Upper lobe of left lung (tissue), 6 donors: ENCODE data around the gene ADAMTS10. TPM values are rescaled to one million over a fixed set of nuclear protein-coding genes. Genes with fewer than 3 reads are reported as not detected.
A peak's percentile ranks its signal among the peaks of the same experiment; 100 is the strongest.
"Not testable (repeated sequence)": the region's sequence is repeated elsewhere in the genome, so short reads cannot be mapped to it uniquely, and the experiment has no call there.

Source experiments
- ATAC-seq, 2 donors: fragments of 200-7000 bp; cut with Tn5 transposase; one replicate each; pipeline ENCODE4 v1.9.1; 2022; ENCODE audit warnings: mild to moderate bottlenecking in 2 of 2, moderate library complexity in 2 of 2; ENCODE audit not compliant: low FRiP score in 2 of 2
- DNase-seq, 2 donors: peaks; one replicate each; pipeline ENCODE4 v3.0.0-alpha.2; 2019 to 2020
- H3K27ac ChIP-seq, 4 donors: fragments of 200-600 bp; sonication (generic); one replicate each; pipeline ENCODE4 v1.5.1; 2016 to 2019
- H3K27me3 ChIP-seq, 4 donors: fragments of 200-600 bp; sonication (generic); one replicate each; pipeline ENCODE4 v1.5.1; 2017 to 2019
- H3K36me3 ChIP-seq, 4 donors: fragments of 200-600 bp; sonication (generic); one replicate each; pipeline ENCODE4 v1.5.1; 2016 to 2019
- H3K4me1 ChIP-seq, 4 donors: fragments of 200-600 bp; sonication (generic); one replicate each; pipeline ENCODE4 v1.5.1; 2018 to 2019
- H3K4me3 ChIP-seq, 4 donors: fragments of 200-600 bp; sonication (generic); one replicate each; pipeline ENCODE4 v1.5.1; 2017 to 2019; ENCODE audit warnings: mild to moderate bottlenecking in 2 of 4, moderate library complexity in 1 of 4
- H3K9me3 ChIP-seq, 4 donors: fragments of 200-600 bp; sonication (generic); one replicate each; pipeline ENCODE4 v1.5.1; 2018 to 2019
- CTCF ChIP-seq, 6 experiments: fragments of 450-650 bp in 4 of 6; fragments of 200-600 bp in 2 of 6; sonication (generic) in 2 of 6; IDR thresholded peaks; one replicate each; pipeline ENCODE4 v1.5.1; 2016 to 2019; ENCODE audit warnings: antibody characterized with exemption in 6 of 6
- EP300 ChIP-seq, 4 donors: sonication (generic); formaldehyde crosslinking; IDR thresholded peaks; one replicate each; pipeline ENCODE4 v1.5.1; 2017; ENCODE audit warnings: antibody characterized with exemption in 4 of 4, control low read depth in 2 of 4
- POLR2A ChIP-seq, 4 donors: fragments of 450-650 bp; IDR thresholded peaks; one replicate each; pipeline ENCODE4 v1.5.1; 2016 to 2017; ENCODE audit warnings: antibody characterized with exemption in 4 of 4, mild to moderate bottlenecking in 2 of 4
- POLR2AphosphoS5 ChIP-seq, 2 donors: sonication (generic); formaldehyde crosslinking; IDR thresholded peaks; one replicate each; pipeline ENCODE4 v1.5.1; 2017; ENCODE audit warnings: antibody characterized with exemption in 2 of 2
- WGBS, 2 donors: methylation state at CpG; one replicate each; pipeline ENCODE4 v1.1.5; 2017 to 2018; 5-methylcytosine and 5-hydroxymethylcytosine counted together
- total RNA-seq, 6 donors: library from RNA; depleted of rRNA in 4 of 6; stranded (reverse); fragments of >200 nt in 4 of 6; gene quantifications; one replicate each; pipeline versions ENCODE4 v1.1.0 to v1.2.1, GENCODE V29; 2016 to 2021
- donor health status: DM: no; HTN: no; CAD: no; lungs with moderate emphysema.
- donor health status: DM: no; HTN: yes; CAD: no; lungs with severe emphysema.

The ADAMTS10 gene
- total RNA-seq, 6 donors from 2014 or later, result 11.9 to 103 (median 19.8) TPM

DNA sequence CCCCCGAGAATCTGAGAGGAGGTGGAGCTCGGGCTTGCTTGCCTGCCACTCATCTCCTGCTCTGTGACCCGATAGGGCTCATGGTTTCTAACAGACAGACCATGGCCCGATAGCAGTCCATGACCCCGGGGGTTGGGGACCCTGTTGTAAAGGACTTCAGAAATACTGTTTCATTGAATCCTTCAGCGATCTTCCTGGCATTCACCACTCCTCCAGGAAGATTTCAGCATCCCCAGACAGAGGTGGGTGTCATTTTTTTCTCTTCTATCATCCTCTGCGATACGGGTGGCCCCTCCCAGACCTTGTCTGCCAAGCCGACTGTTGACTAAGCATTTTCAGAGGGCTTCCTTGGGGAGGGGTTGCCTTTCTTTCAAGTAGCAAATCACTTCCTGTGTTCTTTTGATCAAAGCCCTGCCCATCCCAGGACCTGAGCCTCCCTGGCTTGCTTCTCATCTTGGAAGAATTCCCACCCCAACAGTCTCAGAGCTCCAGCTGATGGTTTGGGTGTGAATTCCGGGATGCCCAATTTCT, 35.0 kb downstream of the ADAMTS10 start:
- no peaks in the 10 kb centered on the region for H3K27me3 ChIP-seq
- peak overlapping the region; percentile 75 to 89 (median 81) for H3K27ac ChIP-seq
- no peaks in the 10 kb centered on the region for H3K9me3 ChIP-seq
- WGBS, 2 donors, result 14 to 22% methylated on average over 7 to 9 of the region's 10 CpGs
- peak in 1 of 2 donors; percentile 19 for ATAC-seq
- H3K4me1 ChIP-seq, result peaks cover 34 to 74% (median 57%) of the 10 kb centered on the region in 4 donors
- H3K36me3 ChIP-seq, result no peaks in the 10 kb centered on the region
- TF ChIP-seq POLR2A (IDR thresholded peaks at IDR 0.05) (peak in 1 of 4 donors; percentile 15), POLR2AphosphoS5 (IDR thresholded peaks at IDR 0.05) (no peak)
- H3K4me3 ChIP-seq, result peak overlapping the region in 3 of 4 donors; percentile 47 to 59 (median 48)
- DNase-seq, result peak in 1 of 2 donors; percentile 56

DNA sequence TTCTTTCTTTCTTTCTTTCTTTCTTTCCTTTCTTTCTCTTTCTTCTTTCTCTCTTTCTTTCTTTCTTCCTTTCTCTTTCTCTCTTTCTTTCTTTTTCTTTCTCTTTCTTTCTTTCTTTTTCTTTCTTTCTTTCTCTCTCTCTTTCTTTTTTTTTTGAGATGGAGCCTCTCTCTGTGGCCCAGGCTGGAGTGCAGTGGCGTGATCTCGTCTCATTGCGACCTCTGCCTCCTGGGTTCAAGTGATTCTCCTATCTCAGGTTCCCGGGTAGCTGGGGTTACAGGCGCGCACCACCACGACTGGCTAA, 35.9 kb downstream of the ADAMTS10 start:
- ATAC-seq, H3K9me3 ChIP-seq, H3K27me3 ChIP-seq, DNase-seq, H3K36me3 ChIP-seq: not testable (repeated sequence)
- Histone ChIP-seq H3K4me3 (peak overlapping the region in 1 of 4 donors; percentile 59), H3K4me1 (peaks cover 36 to 76% (median 58%) of the 10 kb centered on the region in 4 donors), H3K27ac (peak overlapping the region in 1 of 4 donors; percentile 89)
- WGBS, 2 donors, result 95 to 96% methylated on average over 4 to 7 of the region's 7 CpGs

- Histone ChIP-seq H3K27me3 (no peaks in the 10 kb centered on the region), H3K4me3 (peak overlapping the region in 2 of 4 donors; percentile 15 to 28), H3K36me3 (no peaks in the 10 kb centered on the region), H3K9me3 (no peaks in the 10 kb centered on the region), H3K27ac (peak overlapping the region in 2 of 4 donors; percentile 64 to 86), H3K4me1 (peaks cover 31 to 73% (median 60%) of the 10 kb centered on the region in 4 donors)
- WGBS, 2 donors, result 85 to 86% methylated on average over 7 of the region's 7 CpGs
- DNase-seq (no peak), ATAC-seq (no peak)
- TF ChIP-seq CTCF (IDR thresholded peaks at IDR 0.05) (no peak), POLR2A (IDR thresholded peaks at IDR 0.05) (no peak), EP300 (IDR thresholded peaks at IDR 0.05) (no peak)
Observed at GRCh38 chr19:8573316-8573715, 37.2 kb downstream of the ADAMTS10 start.

DNA sequence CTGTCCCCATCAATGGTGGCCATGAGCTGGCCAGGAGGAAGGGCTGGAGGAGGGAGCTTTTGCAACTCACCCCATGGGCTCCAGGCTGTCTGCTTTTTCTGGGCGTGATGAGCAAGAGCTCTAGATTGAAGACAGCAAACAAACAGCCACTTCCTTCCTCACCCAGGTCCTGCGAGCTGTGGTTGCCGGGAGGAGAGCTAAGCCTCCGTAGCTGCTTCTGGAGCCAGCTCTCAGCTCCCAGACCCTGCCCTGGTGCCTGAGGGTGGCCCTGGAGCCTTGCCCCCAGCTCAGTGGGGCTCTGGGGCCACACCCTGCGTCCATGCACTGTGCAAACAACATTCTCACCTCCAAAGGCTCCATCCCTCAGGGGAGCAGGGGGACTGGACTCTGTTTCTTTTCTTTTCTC, 39.5 kb downstream of the ADAMTS10 start:
- H3K36me3 ChIP-seq, result no peaks in the 10 kb centered on the region
- no peaks in the 10 kb centered on the region for H3K9me3 ChIP-seq
- TF ChIP-seq EP300 (IDR thresholded peaks at IDR 0.05) (no peak), CTCF (IDR thresholded peaks at IDR 0.05) (no peak), POLR2AphosphoS5 (IDR thresholded peaks at IDR 0.05) (peak; percentile 55 to 66), POLR2A (IDR thresholded peaks at IDR 0.05) (peak in 1 of 4 donors; percentile 35)
- no peaks in the 10 kb centered on the region for H3K27me3 ChIP-seq
- peaks cover 22 to 63% (median 49%) of the 10 kb centered on the region in 4 donors for H3K4me1 ChIP-seq
- ATAC-seq, result peak; percentile 67 to 68
- peak in 1 of 2 donors; percentile 78 for DNase-seq
- peak overlapping the region in 1 of 4 donors; percentile 17 for H3K4me3 ChIP-seq
- 10 to 17% methylated on average over 1 to 4 of the region's 5 CpGs for WGBS, 2 donors
- peak overlapping the region; percentile 65 to 86 (median 78) for H3K27ac ChIP-seq

DNA sequence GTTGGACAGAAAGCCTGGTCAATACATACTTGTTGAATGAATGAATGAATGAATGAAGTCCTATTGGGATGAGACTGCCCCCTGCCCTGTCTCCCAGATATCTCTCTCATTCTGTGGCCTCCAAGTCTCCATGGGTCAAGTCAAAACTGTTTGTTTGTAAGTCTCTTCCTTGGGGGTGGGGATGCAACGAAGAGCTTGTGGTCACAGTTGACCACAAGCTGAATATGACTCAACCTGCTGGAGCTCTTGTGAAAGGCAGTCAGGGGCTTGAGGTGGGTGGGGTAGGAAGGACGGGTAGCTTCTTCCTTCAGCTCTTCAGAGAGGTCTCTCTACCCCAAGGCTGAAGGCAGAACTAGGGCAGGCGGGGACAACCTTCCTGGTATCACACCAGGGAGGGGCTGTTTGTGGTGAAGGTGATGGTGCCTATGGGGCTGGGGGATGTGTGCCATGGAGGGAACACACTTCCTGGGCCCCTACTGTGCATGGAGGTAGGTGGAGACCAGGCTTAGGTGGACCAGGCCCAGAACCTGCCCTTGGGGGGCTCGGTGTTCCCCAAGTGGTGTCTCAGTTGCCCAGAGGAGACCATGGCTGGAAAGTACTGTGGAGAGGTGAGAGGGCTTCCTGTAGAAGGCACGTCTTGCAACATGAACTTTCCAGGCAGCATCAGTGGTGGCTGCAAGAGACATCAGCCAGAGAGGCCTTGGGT, 41.3 kb downstream of the ADAMTS10 start:
- peaks cover 17 to 61% (median 42%) of the 10 kb centered on the region in 4 donors for H3K4me1 ChIP-seq
- DNase-seq (peak in 1 of 2 donors; percentile 79), ATAC-seq (peak; percentile 73 to 82)
- TF ChIP-seq CTCF (IDR thresholded peaks at IDR 0.05), result no peak
- TF ChIP-seq EP300 (IDR thresholded peaks at IDR 0.05), result peak in 1 of 4 donors; percentile 66
- peak; percentile 66 to 85 for TF ChIP-seq POLR2AphosphoS5 (IDR thresholded peaks at IDR 0.05)
- TF ChIP-seq POLR2A (IDR thresholded peaks at IDR 0.05), result peak in 1 of 4 donors; percentile 44
- H3K36me3 ChIP-seq, result no peaks in the 10 kb centered on the region
- no peak overlapping the region for H3K4me3 ChIP-seq
- WGBS, 2 donors, result 33 to 53% methylated on average over 3 to 5 of the region's 5 CpGs
- H3K27me3 ChIP-seq, result no peaks in the 10 kb centered on the region
- H3K27ac ChIP-seq, result peak overlapping the region; percentile 75 to 86 (median 82)
- no peaks in the 10 kb centered on the region for H3K9me3 ChIP-seq
